Measurements from ENCODE around the gene EFCAB5. TPM values are rescaled to one million over a fixed set of nuclear protein-coding genes. Genes with fewer than 3 reads are reported as not detected.

Gene EFCAB5
- total and polyA plus RNA-seq, 2 donors (not counting 1 experiment from before 2014, with no cell fraction given): 0.54 to 3.0 TPM

DNA sequence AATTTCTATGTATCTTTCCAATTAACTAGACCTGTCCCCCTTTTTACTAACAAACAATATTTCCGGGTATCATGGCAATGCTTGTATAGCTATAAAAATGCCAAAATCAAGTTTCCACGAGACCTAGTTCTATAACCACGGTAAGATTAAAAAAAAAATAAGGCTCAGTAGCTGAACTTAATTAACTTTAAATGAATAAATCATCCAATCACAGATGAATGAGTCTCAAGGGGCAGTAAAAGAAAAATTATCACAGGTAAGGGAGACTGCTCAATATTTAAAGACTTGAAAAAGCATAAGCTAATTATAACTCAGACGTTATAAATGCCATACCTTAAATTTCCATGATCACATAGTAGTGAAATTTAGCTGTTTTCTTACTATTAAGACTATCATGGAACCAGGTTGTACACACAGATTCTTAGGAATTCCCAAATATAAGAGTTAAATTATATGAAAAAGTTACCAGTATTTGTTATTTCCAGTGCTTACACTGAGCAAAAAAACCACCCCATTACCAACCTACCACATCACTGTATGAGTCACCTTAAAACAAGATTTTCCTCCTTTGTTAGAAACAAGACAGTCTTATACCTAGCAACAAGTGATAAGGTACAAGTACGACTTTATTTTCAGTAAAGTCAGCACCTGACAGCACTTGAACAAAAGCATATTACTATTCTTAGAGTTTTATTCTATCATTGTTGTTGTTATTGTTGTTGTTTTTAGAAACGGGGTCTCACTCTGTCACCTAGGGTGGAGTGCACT is 32.0 kb upstream of the EFCAB5 start:
- H3K27ac Mint-ChIP-seq: no peak overlapping the region
- 100% methylated on average over 1 of the region's 6 CpGs for WGBS (ENCODE audit: insufficient coverage)
- Histone ChIP-seq H3K27me3 (replicated peaks in 1 of 4; ENCODE audit: control extremely low read depth in 1 of 4, control insufficient read depth in 3 of 4, insufficient read depth in 4 of 4, low read length in 3 of 4) (no peaks in the 10 kb centered on the region), H3K4me3 (ENCODE audit: control extremely low read depth in 1 of 5, extremely low read depth in 1 of 5, insufficient read depth in 1 of 5, low read depth in 2 of 5, low read length in 4 of 5) (no peak overlapping the region), H3K4me1 (ENCODE audit: control insufficient read depth in 2 of 2, insufficient read depth in 2 of 2, low read length in 2 of 2) (peaks cover 0 to 4% of the 10 kb centered on the region in 2 donors), H3K9ac (ENCODE audit: low read length) (no peak overlapping the region), H3K9me3 (ENCODE audit: control extremely low read depth in 1 of 3, control insufficient read depth in 2 of 3, insufficient read depth in 1 of 3, low read length in 2 of 3) (peaks cover 2 to 10% (median 6%) of the 10 kb centered on the region in 3 donors), H4K20me1 (ENCODE audit: control insufficient read depth, insufficient read depth, low read length, poor library complexity, severe bottlenecking) (peaks cover 34% of the 10 kb centered on the region), H3K4me2 (replicated peaks; ENCODE audit: low read depth, low read length, poor library complexity, severe bottlenecking) (no peak overlapping the region), H3K36me3 (replicated peaks in 1 of 2; ENCODE audit: control extremely low read depth in 1 of 2, control insufficient read depth in 1 of 2, extremely low read depth in 1 of 2, insufficient read depth in 2 of 2, low read length in 1 of 2) (peaks cover 6 to 11% of the 10 kb centered on the region in 2 experiments), H3K27ac (ENCODE audit: low read length in 2 of 2) (no peak overlapping the region), H3K79me2 (ENCODE audit: control insufficient read depth, insufficient read depth, low read length) (peaks cover 83% of the 10 kb centered on the region), H2AFZ (ENCODE audit: insufficient read depth, low read depth, low read length, poor library complexity, severe bottlenecking) (no peak overlapping the region)
- ChIA-PET POLR2A (interaction anchor here (0.6 kb wide), 1 partner anchor 102 kb away, joined by 8 read pairs; no protein-coding TSS in a partner anchor), CTCF (interaction anchor here (0.6 to 1.2 kb wide), 4 partner anchors 15 to 322 kb away, joined by 3 to 6 read pairs (median 3); no protein-coding TSS in a partner anchor)
- H3K9me3 Mint-ChIP-seq (ENCODE audit: insufficient read depth): peaks cover 10% of the 10 kb centered on the region
- intact Hi-C loops (cut with micrococcal nuclease): no loop called here
- H3K4me3 Mint-ChIP-seq: no peak overlapping the region
- DNase-seq (no peak), ATAC-seq (ENCODE audit: low read depth) (no peak)
- no peak for TF ChIP-seq EZH2 (IDR thresholded peaks at IDR 0.05; ENCODE audit: borderline replicate concordance, insufficient read depth, low read depth, low read length, poor library complexity, severe bottlenecking)
- TF ChIP-seq, protein P1, sequence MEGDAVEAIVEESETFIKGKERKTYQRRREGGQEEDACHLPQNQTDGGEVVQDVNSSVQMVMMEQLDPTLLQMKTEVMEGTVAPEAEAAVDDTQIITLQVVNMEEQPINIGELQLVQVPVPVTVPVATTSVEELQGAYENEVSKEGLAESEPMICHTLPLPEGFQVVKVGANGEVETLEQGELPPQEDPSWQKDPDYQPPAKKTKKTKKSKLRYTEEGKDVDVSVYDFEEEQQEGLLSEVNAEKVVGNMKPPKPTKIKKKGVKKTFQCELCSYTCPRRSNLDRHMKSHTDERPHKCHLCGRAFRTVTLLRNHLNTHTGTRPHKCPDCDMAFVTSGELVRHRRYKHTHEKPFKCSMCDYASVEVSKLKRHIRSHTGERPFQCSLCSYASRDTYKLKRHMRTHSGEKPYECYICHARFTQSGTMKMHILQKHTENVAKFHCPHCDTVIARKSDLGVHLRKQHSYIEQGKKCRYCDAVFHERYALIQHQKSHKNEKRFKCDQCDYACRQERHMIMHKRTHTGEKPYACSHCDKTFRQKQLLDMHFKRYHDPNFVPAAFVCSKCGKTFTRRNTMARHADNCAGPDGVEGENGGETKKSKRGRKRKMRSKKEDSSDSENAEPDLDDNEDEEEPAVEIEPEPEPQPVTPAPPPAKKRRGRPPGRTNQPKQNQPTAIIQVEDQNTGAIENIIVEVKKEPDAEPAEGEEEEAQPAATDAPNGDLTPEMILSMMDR (IDR thresholded peaks at IDR 0.05): no peak
- H3K27me3 Mint-ChIP-seq: no peaks in the 10 kb centered on the region
- H3K4me1 Mint-ChIP-seq: peaks cover 23% of the 10 kb centered on the region

DNA sequence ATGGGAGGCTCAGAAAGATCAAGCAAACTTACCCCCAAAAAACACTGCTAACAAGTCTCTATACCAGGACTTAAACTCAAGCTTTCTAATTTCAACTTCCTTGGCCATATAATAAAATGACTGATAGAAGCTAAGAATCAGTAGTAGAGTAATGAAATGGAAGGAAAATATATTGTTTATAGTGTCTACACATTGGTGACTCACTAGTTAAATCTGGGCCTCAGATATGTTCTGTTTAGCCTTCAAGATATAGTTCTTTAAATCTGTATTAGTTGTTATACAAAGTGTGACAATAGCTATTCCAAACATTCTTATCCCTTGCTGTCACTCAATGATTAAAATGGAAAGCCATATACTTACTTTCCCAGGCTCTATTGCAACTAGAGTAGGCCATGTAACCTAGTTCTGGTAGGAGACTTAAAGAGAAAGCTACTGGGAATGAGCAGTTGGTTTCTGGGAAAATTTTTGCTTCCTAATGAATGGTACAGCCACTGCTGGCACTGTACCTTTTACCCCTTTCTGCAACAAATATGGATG is 29.7 kb upstream of the EFCAB5 start:
- H3K79me2 ChIP-seq (ENCODE audit: control insufficient read depth, insufficient read depth, low read length): peaks cover 78% of the 10 kb centered on the region
- no peaks in the 10 kb centered on the region for H3K9me3 ChIP-seq (ENCODE audit: control extremely low read depth in 1 of 3, control insufficient read depth in 2 of 3, insufficient read depth in 1 of 3, low read length in 2 of 3)
- no peaks in the 10 kb centered on the region for H3K27me3 Mint-ChIP-seq
- no peak overlapping the region for H3K27ac Mint-ChIP-seq
- no peak overlapping the region for H3K4me2 ChIP-seq (replicated peaks; ENCODE audit: low read depth, low read length, poor library complexity, severe bottlenecking)
- intact Hi-C loops (cut with micrococcal nuclease): no loop called here
- H2AFZ ChIP-seq (ENCODE audit: insufficient read depth, low read depth, low read length, poor library complexity, severe bottlenecking): no peak overlapping the region
- no peak for DNase-seq
- no peaks in the 10 kb centered on the region for H3K4me1 ChIP-seq (ENCODE audit: control insufficient read depth in 2 of 2, insufficient read depth in 2 of 2, low read length in 2 of 2)
- peaks cover 3 to 14% of the 10 kb centered on the region in 2 experiments for H3K36me3 ChIP-seq (replicated peaks in 1 of 2; ENCODE audit: control extremely low read depth in 1 of 2, control insufficient read depth in 1 of 2, extremely low read depth in 1 of 2, insufficient read depth in 2 of 2, low read length in 1 of 2)
- H3K4me3 ChIP-seq (ENCODE audit: control extremely low read depth in 1 of 5, extremely low read depth in 1 of 5, insufficient read depth in 1 of 5, low read depth in 2 of 5, low read length in 4 of 5): no peak overlapping the region
- ChIA-PET POLR2A (no interaction called here), CTCF (interaction anchor here (0.6 to 1.6 kb wide), 2 partner anchors 20 to 1780 kb away, joined by 3 to 8 read pairs; no protein-coding TSS in a partner anchor)
- no peak overlapping the region for H3K4me3 Mint-ChIP-seq
- TF ChIP-seq, protein P1 (IDR thresholded peaks at IDR 0.05): no peak
- no peak for TF ChIP-seq EZH2 (IDR thresholded peaks at IDR 0.05; ENCODE audit: borderline replicate concordance, insufficient read depth, low read depth, low read length, poor library complexity, severe bottlenecking)
- no peak overlapping the region for H3K9ac ChIP-seq (ENCODE audit: low read length)
- ATAC-seq (ENCODE audit: low read depth): no peak
- H3K27ac ChIP-seq (ENCODE audit: low read length in 2 of 2): no peak overlapping the region
- H3K4me1 Mint-ChIP-seq: peaks cover 20% of the 10 kb centered on the region
- no peaks in the 10 kb centered on the region for H3K27me3 ChIP-seq (replicated peaks in 1 of 4; ENCODE audit: control extremely low read depth in 1 of 4, control insufficient read depth in 3 of 4, insufficient read depth in 4 of 4, low read length in 3 of 4)
- peaks cover 5% of the 10 kb centered on the region for H3K9me3 Mint-ChIP-seq (ENCODE audit: insufficient read depth)
- H4K20me1 ChIP-seq (ENCODE audit: control insufficient read depth, insufficient read depth, low read length, poor library complexity, severe bottlenecking): peaks cover 31% of the 10 kb centered on the region
